ENCODE data around the gene TRAF7. TPM values are rescaled to one million over a fixed set of nuclear protein-coding genes. Genes with fewer than 3 reads are reported as not detected.

Gene TRAF7
- total and polyA plus RNA-seq, 2 of the 13 experiments (the other 11 are each of a cell fraction or from before 2014, with no cell fraction given), result 47.9 to 65.6 TPM

- H3K9me3 ChIP-seq (ENCODE audit: low read length), result no peaks in the 10 kb centered on the region
These were observed 18.3 kb downstream of the TRAF7 start for GRCh38 chr16:2173916-2174315.

GRCh38 chr16:2174396-2175131 lies 19.0 kb downstream of the TRAF7 start:
- Histone ChIP-seq H3K4me2 (ENCODE audit: low read depth, low read length) (no peak overlapping the region), H4K20me1 (ENCODE audit: insufficient read depth, low read length) (no peaks in the 10 kb centered on the region), H3K4me3 (replicated peaks in 1 of 3; ENCODE audit: insufficient read depth in 1 of 3, low read depth in 2 of 3, low read length in 3 of 3) (no peak overlapping the region), H3K9me3 (ENCODE audit: low read length) (no peaks in the 10 kb centered on the region), H3K79me2 (ENCODE audit: insufficient read depth, low read length) (no peaks in the 10 kb centered on the region), H2AFZ (ENCODE audit: low read length) (no peak overlapping the region), H3K27ac (ENCODE audit: extremely low read length, insufficient read depth, low read length) (no peak overlapping the region), H3K27me3 (ENCODE audit: control insufficient read depth in 1 of 2, insufficient read depth in 2 of 2, low read length in 2 of 2) (no peaks in the 10 kb centered on the region), H3K9ac (ENCODE audit: insufficient read depth, low read depth, low read length) (no peak overlapping the region), H3K4me1 (ENCODE audit: insufficient read depth, low read length) (no peaks in the 10 kb centered on the region), H3K36me3 (replicated peaks in 1 of 2; ENCODE audit: control insufficient read depth in 1 of 2, insufficient read depth in 2 of 2, low read length in 2 of 2) (peaks cover 10 to 30% of the 10 kb centered on the region in 2 experiments; a peak in 2 of 5 replicates)
- TF ChIP-seq NR1H2 (CRISPR knock-in tag; IDR thresholded peaks at IDR 0.05; ENCODE audit: borderline replicate concordance, low read depth) (no peak), ZFAT (CRISPR knock-in tag; conservative IDR thresholded peaks at IDR 0.05) (no peak), KLF12 (CRISPR knock-in tag; IDR thresholded peaks at IDR 0.05; ENCODE audit: borderline replicate concordance) (no peak), AGO2 (optimal IDR thresholded peaks at IDR 0.05; ENCODE audit: low read depth, low read length) (peak; percentile 14), CEBPB (IDR thresholded peaks at IDR 0.05; ENCODE audit: borderline replicate concordance, low read depth, low read length) (peak; percentile 58), ATF3 (CRISPR knock-in tag; IDR thresholded peaks at IDR 0.05) (no peak), ZFP82 (CRISPR knock-in tag; IDR thresholded peaks at IDR 0.05; ENCODE audit: borderline replicate concordance) (no peak)
- FAIRE-seq, result no peak
- DNase-seq (ENCODE audit: low spot score), result no peak
- no peak for ATAC-seq
- ChIA-PET POLR2A (interaction anchor here (1.0 kb wide), 2 partner anchors 17 to 19 kb away, joined by 3 read pairs; partner anchors contain the start of gene TRAF7), CTCF (ENCODE audit: low intra/inter-chr PET ratio, low total read pairs) (no interaction called here)
- BruUV-seq (replicated peaks), result no TSS peak
- 94% methylated on average over 8 of the region's 21 CpGs for WGBS (ENCODE audit: low lambda C conversion rate)
- intact Hi-C loops (cut with micrococcal nuclease; ENCODE audit: unreplicated experiment) (no loop called here), in situ Hi-C loops (cut with HindIII; ENCODE audit: extremely low pct_ligation_motif_present, low pct_unique_long_range_greater_than_20kb) (no loop called here)

More at GRCh38 chr16:2173916-2174315, 18.3 kb downstream of the TRAF7 start:
- Histone ChIP-seq H4K20me1 (ENCODE audit: insufficient read depth, low read length) (no peaks in the 10 kb centered on the region), H3K27me3 (ENCODE audit: control insufficient read depth in 1 of 2, insufficient read depth in 2 of 2, low read length in 2 of 2) (no peaks in the 10 kb centered on the region), H3K9ac (ENCODE audit: insufficient read depth, low read depth, low read length) (no peak overlapping the region), H3K4me3 (replicated peaks in 1 of 3; ENCODE audit: insufficient read depth in 1 of 3, low read depth in 2 of 3, low read length in 3 of 3) (no peak overlapping the region), H3K36me3 (replicated peaks in 1 of 2; ENCODE audit: control insufficient read depth in 1 of 2, insufficient read depth in 2 of 2, low read length in 2 of 2) (peaks cover 10 to 32% of the 10 kb centered on the region in 2 experiments; a peak in 2 of 5 replicates), H3K27ac (ENCODE audit: extremely low read length, insufficient read depth, low read length) (no peak overlapping the region), H3K4me2 (ENCODE audit: low read depth, low read length) (no peak overlapping the region), H3K4me1 (ENCODE audit: insufficient read depth, low read length) (no peaks in the 10 kb centered on the region), H2AFZ (ENCODE audit: low read length) (no peak overlapping the region), H3K79me2 (ENCODE audit: insufficient read depth, low read length) (no peaks in the 10 kb centered on the region)
- TF ChIP-seq HNRNPL (IDR thresholded peaks at IDR 0.05; ENCODE audit: low read depth, low read length), result peak; percentile 80
- no peak for TF ChIP-seq ZBTB20 (CRISPR knock-in tag; IDR thresholded peaks at IDR 0.05; ENCODE audit: borderline replicate concordance, low read depth)
- POLR2A ChIA-PET, result interaction anchor here (1.0 kb wide), 1 partner anchor 16 kb away, joined by 3 read pairs; no protein-coding TSS in a partner anchor
- WGBS (ENCODE audit: low lambda C conversion rate), result 100% methylated on average over 3 of the region's 4 CpGs
- intact Hi-C loops (cut with micrococcal nuclease; ENCODE audit: unreplicated experiment) (no loop called here), in situ Hi-C loops (cut with HindIII; ENCODE audit: extremely low pct_ligation_motif_present, low pct_unique_long_range_greater_than_20kb) (no loop called here)
- DNase-seq (ENCODE audit: low spot score) (no peak), FAIRE-seq (no peak), ATAC-seq (no peak)
- CTCF ChIA-PET (ENCODE audit: low intra/inter-chr PET ratio, low total read pairs), result no interaction called here
- no TSS peak for BruUV-seq (replicated peaks)
